ENCODE results near the gene YWHAE.
"Not testable (repeated sequence)": the region's sequence is repeated elsewhere in the genome, so short reads cannot be mapped to it uniquely, and the experiment has no call there.

YWHAE gene

DNA sequence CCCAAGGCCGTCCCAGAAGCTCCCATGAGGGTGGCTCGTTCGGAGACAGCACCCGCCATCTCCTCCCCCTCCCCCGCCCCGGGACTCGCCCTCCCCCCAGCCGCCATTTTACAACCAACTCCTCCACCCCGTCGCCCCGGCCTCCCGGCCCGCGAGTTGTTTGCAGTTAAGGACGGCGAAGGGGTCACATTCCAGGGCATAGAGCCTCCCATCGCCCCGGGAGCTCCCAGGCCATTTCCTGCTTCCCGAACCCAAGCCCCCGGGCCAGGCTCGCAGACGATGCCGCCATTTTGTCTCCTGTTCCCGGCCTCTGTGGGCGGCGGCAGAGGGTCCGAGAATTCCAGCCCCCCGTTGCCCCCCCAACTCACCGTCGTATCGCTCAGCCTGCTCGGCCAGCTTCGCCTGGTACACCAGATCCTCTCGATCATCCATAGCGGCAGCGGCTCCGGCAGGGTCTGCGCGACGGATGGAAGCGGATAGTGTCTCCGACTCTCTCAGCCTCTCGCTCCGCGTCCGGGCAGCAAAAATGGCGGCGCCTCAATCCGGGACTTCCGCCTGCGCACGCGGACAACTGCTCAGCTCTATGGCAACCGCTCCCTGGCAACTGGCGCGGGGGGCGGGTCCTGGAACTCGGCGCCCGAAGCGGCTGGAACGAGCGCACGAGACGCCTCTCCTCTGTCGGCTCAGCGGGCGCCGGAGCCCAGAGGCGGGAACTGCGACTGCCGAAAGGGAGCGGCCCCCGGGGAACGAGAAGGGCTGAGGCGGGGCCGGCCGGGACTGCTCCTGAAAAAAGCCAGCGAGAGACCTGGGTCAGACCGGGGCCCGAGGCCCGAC, at the start of gene YWHAE:
Gene YWHAE (minus strand): TSS at position 544 of the 834 bp plus-strand sequence. CDS start 112 bp downstream, at position 432.
- DNase-seq: peak; percentile 91 to 96

DNA sequence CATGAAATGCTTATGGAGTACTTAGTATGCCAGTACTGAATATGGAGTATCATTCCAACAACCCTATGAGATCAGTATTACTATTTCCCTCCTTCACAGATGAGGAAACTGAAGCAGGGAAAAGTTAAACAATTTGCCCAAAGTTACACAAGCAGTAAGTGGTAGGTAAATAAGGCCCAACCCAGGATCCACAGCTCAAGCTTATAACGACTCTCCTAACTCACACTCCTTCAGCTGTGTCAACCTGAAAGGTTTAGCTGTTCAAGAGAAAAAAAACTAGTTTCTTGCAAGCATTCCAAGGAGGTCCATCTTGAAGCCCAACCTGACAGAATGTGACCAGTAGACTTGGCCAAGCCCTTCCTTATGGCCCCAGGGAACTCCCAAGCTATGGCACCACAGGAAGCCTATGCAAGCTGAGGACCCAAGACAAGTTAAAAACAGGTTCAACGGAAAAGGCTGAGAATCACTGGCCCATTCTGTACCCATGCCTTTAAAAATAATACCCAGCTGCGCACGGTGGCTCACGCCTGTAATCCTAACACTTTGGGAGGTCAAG, 49.5 kb upstream of the YWHAE start:
- DNase-seq: no peak

DNA sequence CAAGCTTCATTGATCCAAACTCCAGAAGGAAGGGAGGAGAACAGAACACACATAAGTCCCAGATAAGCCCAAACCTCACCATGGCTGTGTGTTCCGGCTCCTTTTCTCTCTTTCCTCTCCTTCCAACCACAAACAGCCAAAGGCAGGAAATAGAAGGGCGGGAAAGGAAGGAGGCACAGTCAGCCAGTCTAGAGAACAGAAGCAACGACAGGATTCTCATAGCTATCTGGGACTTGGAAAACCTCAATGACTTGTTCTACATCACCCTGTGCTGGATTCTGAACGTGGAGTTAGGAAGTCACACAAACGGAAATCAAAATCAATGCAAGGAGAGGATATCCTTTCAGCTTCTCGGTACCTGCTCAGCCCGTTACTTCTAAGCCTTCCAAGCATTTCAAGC, 47.0 kb upstream of the YWHAE start:
- no peak for DNase-seq

DNA sequence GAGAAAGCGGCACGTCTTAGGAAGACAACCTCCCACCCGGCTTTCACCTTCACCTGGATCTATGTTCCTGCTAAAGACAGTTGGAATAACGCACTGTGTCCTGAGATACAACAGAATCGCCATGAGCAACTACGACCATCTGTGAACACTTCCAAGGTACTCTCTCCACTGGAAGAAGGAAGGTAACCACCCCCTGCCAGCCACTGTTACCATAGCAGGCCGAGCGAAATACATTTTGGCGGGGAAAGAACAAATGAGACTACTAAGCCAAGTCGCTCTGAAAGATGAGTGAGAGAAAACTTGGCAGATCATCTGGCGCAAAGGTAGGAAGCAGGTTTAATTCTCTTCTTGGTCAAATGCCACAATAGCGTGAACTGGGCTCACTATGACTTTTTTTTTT, 46.2 kb upstream of the YWHAE start:
- DNase-seq: no peak

DNA sequence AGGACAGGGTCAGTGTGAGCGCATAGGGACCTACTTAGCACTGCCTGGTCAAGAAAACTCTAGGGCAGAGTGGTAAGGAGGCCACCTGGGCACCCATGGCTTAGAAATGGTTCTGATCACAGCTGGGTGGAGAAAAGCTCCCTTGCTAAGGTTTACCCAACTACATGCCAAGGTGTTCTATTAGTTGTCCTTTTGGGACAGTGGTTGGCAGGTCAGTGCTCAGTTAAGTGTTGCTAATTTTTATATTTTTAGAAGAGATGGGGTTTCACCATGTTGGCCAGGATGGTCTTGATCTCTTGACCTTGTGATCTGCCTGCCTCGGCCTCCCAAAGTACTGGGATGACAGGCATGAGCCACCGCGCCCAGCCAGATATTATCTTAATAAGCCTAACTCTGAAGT, 45.7 kb upstream of the YWHAE start:
- not testable (repeated sequence) for DNase-seq

DNA sequence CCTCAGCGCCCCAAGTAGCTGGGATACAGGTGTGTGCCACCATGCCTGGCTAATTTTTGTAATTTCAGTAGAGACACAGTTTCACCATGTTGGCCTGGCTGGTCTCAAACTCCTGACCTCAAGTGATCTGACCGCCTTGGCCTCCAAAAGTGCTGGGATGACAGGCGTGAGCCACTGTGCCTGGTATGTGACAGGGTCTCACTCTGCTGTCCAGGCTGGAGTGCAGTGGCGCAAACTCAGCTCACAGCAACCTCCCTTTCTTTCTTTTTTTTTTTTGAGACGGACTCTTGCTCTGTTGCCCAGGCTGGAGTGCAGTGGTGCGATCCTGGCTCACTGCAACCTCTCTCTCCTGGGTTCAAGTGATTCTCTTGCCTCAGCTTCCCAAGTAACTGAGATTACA, 42.7 kb upstream of the YWHAE start:
- not testable (repeated sequence) for DNase-seq

DNA sequence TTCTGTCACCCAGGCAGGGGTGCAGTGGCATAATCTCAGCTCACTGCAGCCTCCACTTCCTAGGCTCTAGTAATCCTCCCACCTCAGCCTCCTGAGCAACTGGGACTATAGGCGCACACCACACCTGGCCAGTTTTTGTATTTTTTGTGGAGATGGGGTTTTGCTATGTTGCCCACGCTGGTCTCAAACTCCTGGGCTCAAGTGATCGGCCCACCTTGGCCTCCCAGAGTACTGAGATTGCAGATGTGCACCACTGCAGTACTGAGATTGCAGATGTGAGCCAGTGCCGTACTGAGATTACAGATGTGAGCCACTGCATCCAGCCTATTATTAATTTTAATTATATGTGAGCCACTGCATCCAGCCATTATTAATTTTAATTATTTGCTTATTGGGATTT, 42.2 kb upstream of the YWHAE start:
- DNase-seq: no peak

DNA sequence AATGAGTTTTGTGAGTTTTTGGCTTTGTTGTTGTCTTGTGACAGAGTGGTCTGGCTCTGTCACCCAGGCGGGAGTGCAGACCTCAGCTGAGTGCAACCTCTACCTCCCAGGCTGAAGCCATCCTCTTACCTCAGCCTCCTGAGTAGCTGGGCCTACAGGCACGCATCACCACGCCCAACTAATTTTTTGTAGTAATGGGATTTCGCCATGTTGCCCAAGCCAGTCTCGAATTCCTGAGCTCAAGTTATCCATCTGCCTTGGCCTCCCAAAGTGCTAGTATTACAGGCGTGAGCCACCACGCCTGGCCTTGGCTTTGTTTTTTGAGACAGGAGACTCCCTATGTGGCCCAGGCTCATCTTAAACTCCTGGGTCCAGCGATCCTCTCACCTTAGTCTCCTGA, 40.9 kb upstream of the YWHAE start:
- no peak for DNase-seq

DNA sequence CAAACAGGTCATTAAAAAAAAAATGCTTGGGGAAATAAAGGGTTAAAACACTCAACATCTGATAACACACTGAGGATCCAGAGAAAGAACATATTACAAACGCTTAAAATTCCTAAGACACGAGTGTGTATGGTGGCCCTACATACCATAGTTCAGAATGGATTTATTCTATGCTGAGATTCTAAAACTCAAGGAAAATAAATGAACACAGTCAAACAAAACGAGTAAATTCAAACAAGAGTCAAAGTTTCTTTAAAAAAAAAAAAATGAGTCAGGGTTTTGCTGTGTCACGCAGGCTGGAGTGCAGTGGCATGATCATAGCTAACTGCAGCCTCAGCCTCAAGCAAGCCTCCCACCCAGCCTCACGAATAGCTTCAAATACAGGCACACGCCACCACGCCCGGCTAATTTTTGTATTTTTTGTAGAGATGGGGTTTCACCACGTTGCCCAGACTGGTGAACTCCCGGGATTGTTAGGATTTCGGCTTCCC, 38.6 kb upstream of the YWHAE start:
- no peak for DNase-seq

DNA sequence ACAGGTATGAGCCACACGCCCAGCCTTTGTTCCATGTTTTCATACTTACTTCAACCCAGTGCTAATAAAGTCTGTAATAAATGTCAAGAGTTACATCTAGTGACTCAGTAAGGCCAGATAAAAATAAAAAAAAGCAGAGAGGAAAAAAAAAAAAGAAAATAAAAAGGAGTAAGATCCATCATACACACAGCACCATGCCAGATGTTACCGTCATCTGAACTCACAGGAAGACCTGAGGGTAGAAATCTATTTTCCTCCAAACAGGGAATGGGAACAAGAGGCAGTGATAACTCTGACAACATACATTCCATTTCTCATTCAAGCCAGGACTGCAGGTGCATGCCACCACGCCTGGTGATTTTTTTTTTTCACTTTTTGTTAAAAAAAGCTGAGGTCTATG, 35.3 kb upstream of the YWHAE start:
- no peak for DNase-seq

DNA sequence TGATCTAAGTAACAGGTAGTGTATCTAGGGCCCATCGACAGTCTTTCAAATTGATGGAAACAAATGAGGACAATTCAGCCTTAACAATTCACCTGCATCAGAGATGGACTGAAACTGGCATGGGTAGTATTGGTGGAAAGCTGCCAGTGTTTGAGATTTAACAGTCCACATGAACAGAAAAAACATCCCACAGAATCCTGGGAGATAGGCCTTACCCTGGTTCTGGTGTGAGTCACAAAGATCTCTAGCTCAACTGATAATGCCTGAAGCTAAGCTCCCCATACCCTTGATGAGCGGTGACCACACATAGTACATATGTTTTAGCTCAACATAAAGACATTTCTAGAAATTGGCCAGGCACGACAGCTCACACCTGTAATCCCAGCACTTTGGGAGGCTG, 34.1 kb upstream of the YWHAE start:
- DNase-seq: no peak

DNA sequence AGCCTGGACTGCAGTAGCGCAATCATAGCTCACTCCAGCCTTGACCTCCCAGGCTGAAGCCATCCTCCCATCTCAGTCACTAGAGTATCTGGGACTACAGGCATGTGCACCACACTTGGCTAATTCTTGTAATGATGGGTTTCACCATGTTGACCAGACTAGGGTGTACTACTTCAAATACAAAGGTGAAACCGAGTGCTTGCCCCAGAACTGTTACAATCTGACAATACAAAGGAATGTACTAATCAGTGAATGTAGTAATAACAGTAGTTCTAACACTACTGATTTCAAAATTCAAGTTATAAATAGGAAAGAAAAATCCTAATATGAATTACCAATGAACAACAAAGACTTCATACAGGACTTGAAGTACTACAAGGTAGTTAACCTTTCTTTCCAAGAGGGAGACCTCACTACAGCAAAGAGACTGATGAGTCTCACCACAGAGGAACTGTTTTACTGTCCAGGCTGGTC, 31.6 kb upstream of the YWHAE start:
- DNase-seq: no peak

DNA sequence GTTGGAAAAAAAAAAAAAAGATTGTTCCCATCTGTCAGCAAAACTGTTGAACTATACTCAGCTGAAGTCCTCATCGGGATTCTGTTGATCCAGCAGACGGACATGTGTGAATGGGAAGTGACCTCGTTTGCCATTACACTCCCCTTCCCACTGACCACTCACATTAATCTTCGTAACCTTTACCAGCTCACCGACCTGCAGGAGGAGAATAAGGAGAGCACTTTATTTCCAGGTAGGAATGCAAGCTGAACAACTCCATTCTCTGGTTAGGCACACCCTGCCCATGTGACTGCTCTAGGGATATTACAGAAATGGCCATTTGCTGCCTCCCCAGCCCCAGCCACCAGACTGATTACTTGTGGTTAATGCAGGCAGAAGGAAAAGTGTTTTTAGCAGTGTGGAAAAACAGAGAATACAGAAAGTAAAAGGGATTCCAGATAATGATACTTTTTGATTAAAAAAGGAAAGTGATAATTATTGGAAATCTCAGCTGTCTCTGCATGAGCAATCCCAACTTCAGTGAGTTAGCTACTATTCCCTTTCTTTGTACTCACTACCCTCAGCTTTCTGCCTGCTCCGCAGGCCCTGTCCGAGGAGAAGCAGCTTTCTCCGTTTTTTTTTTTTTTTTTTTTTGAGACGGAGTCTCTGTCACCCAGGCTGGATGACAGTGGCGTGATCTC, 23.6 kb upstream of the YWHAE start:
- DNase-seq: no peak

DNA sequence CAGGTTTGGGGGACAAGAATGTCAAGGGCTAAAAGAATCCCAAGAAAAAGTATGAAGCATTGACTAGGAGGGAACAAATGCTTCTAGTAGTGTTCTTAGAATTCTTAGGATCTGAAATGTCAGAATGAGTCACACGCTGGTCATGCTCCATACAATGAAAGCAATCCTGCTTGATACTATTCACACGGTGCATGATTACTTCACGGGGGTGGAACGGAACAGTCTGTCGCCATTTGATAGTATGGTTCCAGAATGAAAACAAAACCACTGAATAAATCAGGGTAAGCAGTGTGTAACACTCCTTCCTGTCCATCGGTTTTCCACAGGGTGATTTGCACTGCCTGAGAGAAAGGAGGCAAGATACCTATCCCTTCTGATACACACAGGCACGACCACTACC, 22.9 kb upstream of the YWHAE start:
- no peak for DNase-seq

DNA sequence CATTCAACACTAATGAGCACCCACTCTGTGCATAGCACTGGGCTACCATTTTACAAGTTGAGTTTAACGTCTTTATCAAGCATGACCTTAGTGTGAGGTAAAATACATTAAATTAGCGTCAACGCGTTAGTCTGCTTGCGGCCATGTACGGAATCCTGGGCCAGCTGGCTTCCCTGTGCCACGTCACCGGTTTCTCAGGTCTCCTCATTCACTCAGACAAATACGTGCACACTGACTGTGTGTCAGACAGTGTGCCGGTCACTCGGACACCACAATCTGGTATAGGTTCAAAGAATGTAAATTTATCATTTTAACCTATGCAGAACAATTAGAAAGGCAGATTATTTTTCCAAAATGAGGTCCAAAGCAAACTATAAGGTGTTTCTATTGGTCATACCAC, 21.4 kb upstream of the YWHAE start:
- DNase-seq: no peak

DNA sequence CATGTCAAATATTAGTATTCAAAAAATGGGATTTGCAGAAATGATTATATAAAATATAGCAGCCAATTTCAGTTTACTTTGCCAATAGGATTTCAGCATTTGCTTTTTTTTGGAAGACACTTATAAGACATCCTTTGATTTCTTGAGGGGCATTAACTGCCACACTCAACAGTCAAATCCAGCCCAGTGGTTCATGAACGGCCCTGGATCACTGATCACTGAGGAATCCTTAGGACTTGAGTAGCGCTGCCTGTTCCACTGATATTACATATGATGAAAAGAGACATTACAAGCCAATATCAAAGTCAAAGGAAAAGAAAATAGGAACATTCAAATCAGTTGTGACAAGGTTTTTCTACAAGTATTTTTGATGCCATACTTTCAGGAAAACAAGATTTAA, 21.0 kb upstream of the YWHAE start:
- DNase-seq: no peak

DNA sequence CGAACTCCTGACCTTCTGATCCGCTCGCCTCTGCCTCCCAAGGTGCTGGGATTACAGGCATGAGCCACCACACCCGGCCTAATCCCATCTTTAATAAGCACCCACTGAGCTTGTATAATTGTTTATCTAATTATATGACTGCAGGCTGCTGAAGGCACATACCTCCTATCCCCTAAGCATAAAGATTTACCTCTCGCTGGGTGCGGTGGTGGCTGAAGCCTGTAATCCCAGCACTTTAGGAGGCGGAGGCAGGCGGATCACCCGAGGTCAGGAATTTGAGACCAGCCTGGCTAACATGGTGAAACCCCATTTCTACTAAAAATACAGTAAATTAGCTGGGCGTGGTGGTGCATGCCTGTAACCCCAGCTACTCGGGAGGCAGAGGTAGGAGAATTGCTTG, 20.1 kb upstream of the YWHAE start:
- no peak for DNase-seq

DNA sequence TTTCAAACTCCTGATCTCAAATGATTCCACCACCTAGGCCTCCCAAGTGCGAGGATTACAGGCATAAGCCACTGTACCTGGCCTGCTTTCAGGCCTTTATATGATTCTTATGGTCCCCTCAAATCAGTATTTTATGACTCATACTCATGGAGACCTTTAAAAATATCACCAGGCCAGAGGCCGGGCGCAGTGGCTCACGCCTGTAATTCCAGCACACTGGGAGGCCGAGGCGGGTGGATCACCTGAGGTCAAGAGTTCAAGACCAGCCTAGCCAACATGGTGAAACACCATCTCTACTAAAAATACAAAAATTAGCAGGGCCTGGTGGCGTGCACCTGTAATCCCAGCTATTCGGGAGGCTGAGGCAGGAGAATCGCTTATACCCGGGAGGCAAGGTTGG, 18.5 kb upstream of the YWHAE start:
- DNase-seq: not testable (repeated sequence)

DNA sequence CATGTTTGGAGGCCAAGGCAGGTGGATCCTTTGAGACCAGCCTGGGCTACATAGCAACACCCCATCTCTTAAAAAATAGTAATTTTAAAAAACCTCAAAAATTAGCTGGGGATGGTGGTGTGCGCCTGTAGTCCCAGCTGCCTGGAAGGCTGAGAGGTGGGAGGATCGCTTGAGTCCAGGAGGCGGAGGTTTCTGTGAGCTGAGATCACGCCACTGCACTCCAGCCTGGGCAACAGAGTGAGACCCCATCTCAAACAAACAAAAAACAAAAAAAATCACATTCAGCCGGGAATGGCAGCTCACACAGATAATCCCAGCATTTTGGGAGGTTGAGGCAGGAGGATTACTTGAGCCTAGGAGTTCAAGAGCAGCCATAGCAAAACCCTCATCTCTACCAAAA, 16.4 kb upstream of the YWHAE start:
- DNase-seq: no peak

DNA sequence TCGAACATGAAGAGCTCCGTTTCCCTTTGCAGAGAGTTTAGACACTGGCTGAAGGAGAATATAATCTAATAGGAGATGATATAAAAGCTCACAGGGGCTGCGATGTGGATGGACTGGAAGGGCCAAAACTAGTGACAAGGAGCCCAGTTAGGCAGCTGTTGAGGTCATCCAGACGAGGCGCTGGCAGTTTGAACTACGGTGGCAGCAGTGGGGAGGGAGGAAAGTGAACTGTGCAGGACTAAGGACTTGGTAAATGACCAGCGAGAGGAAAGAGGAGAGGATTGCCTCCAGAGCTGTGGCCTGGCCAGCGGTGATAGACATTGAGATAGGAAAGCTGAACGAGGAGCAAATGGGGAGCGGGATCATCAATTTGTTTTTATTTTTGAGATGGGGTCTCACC, 14.6 kb upstream of the YWHAE start:
- DNase-seq: no peak

DNA sequence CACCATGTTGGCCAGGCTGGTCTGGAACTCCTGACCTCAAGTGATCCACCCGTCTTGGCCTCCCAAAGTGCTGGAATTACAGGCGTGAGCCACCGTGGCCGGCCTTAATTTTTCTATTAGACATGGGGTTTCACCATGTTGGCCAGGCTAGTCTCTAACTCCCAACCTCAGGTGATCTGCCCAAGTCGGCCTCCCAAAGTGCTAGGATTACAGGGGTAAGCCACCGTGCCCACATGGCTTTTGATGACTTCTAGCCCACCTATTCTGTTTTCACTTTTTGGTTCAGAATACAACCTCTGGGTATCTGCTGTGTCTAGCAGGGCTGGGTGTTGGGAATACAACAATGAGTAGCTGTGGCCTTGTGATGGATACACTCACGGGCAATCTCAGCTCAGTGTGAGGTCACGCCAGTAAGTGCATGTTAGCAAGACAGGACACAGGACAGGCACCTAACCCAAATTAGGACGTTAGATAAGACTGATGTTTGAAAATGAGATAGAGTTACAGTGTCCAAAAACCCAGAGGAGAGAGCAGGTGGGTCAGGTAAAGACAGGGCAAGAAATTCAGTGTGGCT, 14.1 kb upstream of the YWHAE start:
- DNase-seq: no peak

DNA sequence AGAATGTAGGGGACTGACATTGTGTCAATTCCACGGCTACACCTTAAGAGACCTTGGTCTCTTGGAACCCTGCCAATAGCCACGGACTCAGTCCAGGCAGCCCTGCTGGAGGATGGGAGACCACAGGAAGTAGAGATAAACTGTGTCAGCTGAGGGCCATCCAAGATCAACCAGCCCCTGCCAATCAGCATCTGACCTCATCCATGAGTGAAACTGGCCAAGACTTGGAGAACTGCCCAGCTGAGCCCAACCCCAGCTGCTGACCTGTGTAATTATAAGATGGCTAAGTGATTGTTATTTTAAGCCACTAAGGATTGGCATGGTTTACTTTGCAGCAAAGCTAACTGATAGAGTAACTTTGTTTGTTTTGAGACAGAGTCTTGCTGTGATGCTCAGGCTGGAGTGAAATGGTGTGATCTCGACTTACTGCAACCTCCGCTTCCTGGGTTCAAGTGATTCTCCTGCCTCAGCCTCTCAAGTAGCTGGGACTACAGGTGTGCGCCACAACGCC, 13.3 kb upstream of the YWHAE start:
- no peak for DNase-seq

Measured in bone marrow (tissue), 2 donors.